ENCODE data around the gene ACCS.

The ACCS gene

GRCh38 chr11:44065841-44066731, at the start of gene ACCS:
Gene ACCS (plus strand): TSS chr11:44066270. CDS start chr11:44067628, 1,358 bp downstream.
- DNase-seq: peak; percentile 94

DNA sequence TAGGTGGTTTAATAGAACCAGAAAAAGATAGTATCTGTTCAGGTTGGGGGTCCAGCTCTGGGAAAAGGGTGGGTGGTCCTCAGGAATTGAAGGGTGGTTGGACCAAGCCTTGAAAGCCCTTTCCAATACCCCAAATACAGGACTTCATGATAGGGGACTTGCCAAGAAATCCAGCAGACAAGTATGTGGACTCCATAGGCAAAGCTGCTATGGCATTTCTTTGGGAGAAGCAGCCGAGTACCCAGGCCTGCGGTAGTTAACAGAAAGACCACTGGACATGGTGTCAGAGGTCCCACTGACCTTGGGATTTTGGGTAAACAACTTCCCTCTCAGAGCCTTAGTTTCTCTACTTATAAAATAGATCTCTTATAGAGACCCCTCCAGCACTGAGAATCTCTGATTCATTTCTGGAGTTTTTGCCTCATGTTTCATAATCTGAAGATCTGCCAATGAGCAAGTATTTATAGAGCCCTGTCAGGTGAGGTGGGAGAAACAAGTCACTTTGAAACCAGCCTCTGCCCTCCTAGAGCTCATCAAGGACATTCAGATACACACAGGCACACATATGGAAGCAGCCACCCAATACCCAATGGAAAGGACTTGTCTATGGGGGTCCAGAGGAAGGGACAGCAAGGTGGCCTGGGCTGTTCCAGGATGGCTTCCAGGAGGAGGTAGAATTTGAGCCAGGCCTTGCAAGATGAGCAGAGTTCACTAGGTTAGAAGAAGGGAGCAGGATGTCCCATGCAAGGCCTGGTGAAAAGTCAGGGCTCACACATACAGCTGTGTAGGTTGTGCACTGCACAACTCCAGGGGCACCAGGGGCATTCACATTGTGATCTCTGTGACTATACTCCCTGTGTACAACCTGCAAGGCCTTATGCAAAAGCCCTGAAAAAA, 49.3 kb upstream of the ACCS start:
- peak; percentile 58 for DNase-seq

DNA sequence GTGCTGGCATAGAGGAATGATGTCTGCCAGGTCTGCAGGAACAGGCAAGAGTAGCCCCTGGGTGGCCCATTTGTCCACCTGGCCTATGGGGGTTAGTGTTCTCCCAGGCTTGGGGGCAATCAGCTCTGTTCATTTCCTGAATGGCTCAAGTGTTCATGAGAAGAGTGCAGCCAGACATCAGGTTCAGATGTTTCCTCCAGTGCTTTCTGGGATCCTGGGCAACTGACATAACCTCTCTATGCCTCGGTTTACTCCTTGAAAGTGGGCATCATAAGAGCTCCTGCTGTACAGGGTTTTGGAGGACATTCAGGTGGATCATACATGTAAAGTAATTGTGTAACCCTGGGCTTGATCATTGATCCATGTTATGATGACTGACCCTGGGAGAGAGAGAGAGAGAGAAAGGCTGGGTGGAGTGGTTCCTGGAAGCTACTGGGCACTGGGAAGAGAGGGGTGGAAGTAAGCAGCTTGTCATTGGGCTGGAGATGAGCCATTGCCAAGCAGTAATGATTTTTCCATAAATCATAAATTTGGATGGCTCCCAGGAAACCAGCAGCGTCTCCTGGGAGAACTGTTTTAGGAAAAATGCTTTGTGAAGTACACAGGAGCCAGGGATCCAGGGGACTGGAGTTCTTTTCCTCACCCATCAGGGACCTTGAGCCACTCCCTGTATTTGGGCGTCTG, 48.5 kb upstream of the ACCS start:
- peak; percentile 51 for DNase-seq

DNA sequence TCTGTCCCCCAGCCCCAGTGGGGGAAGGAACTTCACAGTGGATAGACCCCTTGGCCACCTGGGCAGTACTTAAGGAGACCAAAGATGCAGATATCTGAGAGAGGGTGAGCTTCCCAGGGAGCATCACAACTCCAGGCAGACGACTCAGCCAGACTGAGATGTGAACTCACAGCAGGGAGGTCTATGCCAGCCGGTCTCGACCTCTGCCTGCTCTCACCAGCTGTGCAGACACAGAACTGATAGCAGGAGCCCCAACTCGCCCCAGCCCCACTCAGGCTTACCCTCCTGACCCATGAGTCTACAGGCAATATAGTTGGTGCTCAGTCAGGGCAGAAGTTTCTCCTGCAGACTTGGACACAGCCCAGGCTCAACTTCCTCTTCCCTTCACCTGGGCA, 47.9 kb upstream of the ACCS start:
- DNase-seq: no peak

- peak; percentile 69 for DNase-seq
These were observed 47.2 kb upstream of the ACCS start for GRCh38 chr11:44018829-44019228.

GRCh38 chr11:44024977-44025376, 41.1 kb upstream of the ACCS start:
- DNase-seq: no peak

DNA sequence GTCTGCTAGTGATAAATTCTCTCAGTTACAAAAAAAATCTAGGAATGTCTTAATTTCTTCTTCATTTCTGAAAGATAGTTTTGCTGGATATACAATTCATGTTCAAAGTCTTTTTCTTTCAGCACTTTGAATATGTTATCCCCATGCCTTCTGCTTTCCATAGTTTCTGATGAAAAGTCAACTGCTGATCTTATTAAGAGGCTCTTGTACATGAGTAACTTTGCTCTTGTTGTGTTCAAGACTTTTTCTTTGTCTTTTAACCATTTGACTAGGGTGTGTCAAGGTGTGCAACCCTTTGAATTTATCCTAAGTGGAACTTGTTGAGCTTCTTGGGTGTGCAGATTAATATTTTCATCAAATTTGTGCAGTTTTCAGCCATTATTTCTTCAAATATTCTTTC, 40.3 kb upstream of the ACCS start:
- no peak for DNase-seq

DNA sequence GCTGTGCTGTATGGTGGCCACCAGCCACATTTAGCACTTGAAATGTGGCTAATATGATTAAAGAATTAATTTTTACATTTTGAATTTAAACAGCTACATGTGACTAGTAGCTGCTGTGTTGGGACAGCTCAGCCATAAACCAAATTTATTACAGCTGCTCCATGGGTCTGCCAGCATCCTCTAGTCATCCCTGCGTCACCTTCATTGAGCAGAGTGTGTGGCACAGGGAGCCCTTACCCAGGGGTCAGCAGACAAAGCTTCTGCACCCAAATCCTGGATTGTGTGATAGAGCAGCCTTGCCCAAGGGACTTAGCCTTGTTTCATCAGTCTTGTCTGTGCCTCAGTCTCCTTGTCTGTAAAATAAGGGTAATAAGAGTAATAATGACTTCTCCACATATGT, 37.7 kb upstream of the ACCS start:
- DNase-seq: no peak

GRCh38 chr11:44028816-44029506, 37.1 kb upstream of the ACCS start:
- no peak for DNase-seq

- DNase-seq: no peak
These were observed 36.6 kb upstream of the ACCS start for GRCh38 chr11:44029507-44029845.

GRCh38 chr11:44029977-44030911, 35.8 kb upstream of the ACCS start:
- peak; percentile 75 for DNase-seq

GRCh38 chr11:44030996-44031395, 35.1 kb upstream of the ACCS start:
- no peak for DNase-seq

DNA sequence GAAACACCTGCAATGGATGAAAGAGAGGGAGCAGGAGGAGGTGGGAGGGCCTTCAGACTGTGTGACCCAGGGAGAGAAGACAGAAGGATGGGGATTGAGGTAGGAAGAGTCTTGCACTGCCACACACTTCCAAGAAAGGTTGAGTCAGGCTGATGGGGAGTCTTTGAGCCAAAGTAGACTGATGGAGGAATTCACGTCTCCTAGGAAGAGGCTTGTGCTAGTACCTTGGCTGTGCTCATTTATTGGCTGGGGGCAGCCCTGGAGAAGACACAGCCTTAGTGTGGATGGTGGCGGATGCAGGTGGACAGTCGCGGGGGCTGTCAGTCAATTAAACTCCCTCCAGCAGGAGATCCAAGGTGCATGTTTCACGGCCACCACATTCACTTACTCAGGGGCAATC, 34.5 kb upstream of the ACCS start:
- no peak for DNase-seq

DNA sequence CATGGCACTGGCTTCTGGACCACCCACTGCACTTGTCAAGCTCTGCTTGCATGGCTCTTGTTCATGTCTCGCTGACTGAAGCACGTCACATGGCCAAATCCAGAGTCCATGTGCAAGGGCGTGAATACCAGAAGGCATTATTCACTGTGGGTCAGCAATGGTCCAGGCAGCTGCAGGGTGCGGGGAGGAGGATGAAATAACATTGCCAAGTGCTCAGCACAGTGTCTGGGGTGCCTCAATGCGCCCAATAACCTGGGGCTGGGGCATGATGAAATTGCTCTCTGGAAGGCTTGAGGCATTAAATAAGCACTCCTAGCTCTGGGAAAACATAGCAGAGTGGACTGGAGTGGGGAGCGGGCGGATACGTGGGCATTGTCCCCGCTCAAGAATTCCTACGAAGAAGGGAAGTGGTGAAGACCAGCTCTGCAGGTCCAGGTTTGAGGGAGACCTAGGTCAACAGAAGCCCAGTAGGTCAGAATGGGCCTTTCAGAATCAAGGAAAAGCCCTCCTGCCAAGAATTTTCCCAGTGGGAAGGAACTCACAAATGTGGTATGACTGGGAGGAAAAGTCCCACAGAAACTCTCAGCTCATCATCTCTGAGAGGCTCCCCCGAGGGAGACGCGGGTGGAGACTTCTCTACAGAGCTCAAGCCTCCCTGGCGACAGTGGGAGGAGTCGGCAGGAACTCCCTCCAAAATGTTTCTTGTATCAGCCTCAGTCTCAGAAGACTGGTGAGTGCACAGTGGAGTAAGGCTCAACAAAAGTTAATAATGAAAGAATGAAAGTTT, 33.6 kb upstream of the ACCS start:
- DNase-seq: peak; percentile 77

DNA sequence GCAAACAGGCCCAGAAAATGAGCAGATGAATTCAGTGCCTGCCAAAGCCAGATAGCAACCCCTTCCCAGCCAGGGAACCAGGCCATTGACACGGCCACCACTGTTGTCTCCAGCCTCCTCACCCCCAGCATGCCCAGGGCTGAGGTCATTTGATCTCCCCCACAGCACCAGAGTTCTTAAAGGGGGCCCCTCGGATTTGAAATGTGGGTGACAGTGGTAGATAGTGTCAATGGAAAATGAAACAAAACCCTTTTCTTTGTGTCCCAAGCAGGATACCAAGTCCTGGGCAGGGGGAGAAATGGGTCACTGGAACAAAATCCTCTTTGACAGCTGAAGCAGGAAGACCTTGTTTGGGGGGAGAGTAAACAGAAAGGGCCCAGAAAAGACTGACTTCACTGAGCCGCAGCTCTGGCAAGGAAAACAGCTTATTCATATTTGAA, 32.6 kb upstream of the ACCS start:
- no peak for DNase-seq

GRCh38 chr11:44033856-44034255, 32.2 kb upstream of the ACCS start:
- DNase-seq: no peak

DNA sequence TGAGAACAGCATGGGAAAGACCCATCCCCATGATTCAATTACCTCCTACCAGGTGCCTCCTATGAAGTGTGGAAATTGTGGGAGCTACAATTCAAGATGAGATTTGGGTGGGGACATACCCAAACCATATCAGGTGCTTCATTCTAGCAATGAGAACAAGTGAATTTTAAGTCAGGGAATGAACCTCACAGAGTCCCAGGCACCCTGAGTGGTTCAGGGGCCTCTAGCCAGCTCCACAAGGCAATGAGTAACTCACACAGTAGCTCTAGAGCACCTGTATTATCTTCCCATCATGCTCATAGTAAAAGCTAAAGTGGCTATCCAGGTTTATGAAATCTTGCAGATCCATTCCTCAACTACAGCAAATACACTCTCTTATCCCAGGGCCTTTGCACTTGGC, 31.4 kb upstream of the ACCS start:
- DNase-seq: no peak

DNA sequence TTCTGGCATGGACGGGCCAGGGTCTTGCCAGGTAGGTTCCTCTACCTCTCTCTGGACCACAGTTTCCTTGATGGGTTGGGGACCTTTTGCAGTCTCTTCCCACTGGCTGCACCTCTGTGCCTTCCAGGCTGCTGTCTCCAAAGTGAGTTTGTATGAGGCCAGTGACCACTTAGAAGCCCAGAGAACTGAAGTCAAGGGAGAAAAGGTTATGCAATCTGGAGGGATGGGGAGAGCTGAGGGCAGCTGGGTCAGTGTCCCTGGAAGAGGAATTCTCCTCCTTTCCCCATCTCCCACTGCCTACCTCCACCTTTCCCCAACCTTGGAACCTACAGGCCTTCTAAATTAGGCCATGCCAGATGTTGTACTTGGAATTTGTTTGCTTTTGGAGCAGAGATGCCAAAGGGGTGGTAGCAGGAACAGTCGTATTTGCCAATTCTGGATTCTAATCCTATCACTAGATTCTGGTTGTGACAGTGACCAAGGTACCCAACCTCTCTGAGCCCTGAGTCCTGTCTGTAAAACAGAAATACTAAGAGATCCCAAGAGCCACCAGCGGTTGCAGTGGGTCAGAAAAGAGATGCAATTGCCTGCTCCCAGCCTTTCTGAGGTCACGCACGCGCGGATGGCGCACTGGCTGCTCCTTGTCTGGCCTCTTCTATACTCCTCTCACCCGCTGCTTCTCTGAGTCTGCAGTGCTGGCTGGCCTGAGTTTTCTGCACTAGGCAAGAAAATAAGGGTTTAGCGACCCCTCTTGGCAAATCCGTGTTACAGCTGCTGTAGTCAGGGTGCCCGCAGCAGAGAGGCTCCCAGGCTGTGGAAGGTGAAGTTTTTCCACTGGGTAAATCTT, 29.0 kb upstream of the ACCS start:
- DNase-seq: peak; percentile 83

GRCh38 chr11:44037658-44037998, 28.4 kb upstream of the ACCS start:
- DNase-seq: no peak

DNA sequence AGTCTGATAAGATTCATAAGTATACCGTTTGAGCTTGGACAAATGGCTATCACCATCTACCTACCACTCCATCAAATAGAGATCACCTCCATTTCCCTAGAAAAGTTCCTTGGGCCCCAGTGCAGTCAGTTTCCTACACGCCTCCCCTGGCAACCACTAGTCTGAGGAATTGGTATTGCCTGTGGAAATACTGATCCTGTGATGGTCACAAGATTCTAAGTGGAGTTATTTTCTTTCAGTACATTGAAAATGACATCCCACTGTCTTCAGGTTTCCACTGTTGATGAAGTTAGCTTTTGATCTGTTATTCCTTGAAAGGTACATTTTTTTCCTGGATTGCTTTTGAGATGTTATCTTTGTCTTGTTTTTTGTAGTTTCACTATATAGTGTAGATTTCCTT, 22.9 kb upstream of the ACCS start:
- DNase-seq: no peak
